Activated CD4-positive, alpha-beta T cell treated with anti-CD3 and anti-CD28 coated beads, Interleukin-2, Interleukin-6, amounts not matched to agents 100 ng/mL and 50 ng/mL, durations not matched to agents 16 hours and 8 hours (primary cell): Measurements from ENCODE around the gene HMCN2.
"Not testable (repeated sequence)": the region's sequence is repeated elsewhere in the genome, so short reads cannot be mapped to it uniquely, and the experiment has no call there.

Source experiments
- DNase-seq: peaks from one replicate; pipeline ENCODE4 v3.0.0-alpha.2; 2020

HMCN2 gene

DNA sequence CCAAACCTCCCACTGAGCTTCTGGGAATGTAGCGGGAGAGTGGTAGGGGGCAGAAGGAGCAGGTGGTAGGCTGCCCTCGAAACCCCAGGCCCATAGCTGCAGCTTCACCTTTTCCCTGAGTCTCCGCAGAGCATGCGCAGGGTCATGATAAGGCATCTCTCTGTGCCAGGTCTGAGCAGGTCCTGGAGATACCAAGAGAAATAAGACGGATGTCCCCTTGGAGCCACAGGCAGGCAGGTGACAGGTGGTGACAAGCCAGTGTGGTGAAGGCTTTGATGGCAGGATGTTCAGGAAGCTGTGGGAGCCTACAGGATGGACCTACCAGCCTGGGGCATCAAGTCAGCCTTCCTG is 68.1 kb downstream of the HMCN2 start:
- no peak for DNase-seq

DNA sequence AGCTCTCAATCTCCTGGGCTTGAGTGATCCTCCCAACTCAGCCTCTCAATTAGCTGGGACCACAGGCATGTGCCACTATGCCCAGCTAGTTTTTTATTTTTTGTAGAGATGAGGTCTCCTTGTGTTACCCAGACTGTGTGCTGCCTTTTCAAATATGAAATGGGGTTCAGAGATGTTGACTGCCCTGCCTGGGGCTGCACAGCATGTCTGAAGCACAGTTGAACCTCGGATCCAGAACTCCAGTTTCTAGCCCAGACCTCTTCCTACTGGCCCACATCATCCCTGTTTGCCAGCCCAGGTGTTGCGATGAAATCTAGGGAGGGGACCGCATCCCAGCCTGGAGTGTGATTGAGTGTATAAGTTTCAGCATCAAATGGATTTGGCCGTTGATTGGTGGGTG is 69.4 kb downstream of the HMCN2 start:
- DNase-seq = no peak

DNA sequence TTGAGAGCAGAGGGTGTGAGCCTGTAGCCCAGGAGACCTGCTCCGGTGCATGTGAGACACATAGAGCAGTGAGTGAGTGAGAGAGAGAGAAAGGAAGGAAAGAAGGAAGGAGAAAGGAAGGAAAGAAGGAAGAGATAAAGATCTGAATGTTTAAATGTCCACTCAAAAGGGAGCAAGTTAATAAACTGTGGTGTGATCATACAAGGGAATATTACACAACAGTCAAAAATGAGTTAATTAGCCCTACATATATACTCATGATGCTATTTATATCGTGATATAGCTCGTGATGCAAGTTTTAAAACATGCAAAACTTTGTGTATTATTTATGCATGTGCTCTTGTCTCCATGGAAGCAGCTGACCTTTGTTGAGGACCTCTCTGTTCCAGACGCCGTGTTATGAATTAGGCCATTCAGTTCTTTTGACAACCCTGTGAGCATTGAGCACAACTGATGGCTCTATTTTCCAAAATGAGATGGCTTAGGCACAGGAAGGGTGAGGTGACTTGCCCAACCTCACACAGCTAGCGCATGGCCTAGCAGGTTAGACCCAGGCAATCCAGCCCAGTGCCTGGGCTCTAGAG is 70.6 kb downstream of the HMCN2 start:
- DNase-seq = no peak

DNA sequence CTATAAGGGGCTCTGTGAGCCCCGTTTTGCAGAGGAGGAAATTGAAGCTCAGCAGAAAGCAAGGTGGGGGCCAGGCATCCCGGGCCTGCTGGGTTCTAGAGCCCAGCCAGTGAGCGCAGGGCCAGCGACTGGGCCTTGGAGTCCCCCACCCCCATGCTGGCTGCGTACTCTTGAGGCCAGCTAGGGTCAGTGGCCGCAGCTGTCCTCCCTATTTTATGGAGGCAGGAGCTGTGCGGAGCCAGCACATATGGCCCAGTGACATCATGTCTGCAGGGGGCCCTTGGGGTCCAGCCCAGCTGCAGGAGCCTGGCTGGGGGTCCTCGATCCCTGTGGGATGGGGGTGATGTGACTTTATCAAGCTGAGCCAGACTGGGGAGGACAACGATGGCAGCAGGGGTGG is 71.3 kb downstream of the HMCN2 start:
- no peak for DNase-seq

GRCh38 chr9:130337318-130337717 is 71.8 kb downstream of the HMCN2 start:
- DNase-seq = no peak

DNA sequence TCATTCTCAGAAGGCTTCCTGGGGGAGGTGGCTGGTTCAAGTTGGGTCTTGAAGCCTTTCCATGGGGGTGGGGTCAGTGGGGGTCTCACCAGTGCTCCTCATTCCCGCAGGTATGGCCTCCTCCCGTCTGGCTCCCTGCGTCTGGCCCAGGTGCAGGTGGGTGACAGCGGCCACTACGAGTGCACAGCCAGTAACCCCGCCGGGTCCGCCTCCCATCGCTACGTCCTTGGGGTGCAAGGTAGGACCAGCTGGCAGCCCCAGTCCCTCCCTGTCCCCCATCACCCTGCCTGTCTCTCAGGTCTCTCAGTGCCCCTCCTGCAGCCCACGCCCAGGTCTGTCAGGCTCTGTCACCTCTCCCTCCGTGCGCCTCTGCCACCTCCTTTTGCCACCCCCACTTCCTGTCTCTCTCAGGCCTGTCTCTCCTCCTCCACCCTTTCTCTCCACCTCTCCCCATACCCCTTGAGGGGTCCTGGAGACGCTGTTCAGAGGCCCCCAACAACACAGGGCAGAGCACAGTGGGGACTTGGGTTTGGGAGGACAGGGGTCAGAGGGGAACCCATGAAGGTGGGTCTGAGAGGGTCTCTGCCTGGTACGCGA is 72.3 kb downstream of the HMCN2 start:
- no peak for DNase-seq

GRCh38 chr9:130338891-130339290 is 73.3 kb downstream of the HMCN2 start:
- not testable (repeated sequence) for DNase-seq

- no peak for DNase-seq
Measured at GRCh38 chr9:130339306-130339705, 73.7 kb downstream of the HMCN2 start.

DNA sequence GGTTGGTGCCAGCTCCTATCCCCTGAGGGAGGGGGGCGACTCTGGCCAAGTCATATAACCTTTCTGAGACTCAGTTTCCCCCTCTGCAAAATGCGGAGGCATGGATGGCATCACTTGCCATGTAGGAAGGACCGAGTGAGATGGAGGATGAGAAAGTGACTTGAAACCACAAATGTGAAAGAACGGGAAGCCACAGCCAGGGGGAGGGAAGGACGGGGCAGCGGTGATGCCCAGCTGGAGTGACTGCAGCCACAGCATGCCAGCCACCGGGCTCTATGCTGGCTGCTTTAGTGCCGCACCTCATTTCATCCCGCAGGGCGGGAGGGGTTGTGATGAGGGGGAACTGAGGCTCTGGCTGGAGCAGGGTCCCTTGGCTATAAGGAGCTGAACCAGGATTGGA is 74.5 kb downstream of the HMCN2 start:
- DNase-seq = no peak

DNA sequence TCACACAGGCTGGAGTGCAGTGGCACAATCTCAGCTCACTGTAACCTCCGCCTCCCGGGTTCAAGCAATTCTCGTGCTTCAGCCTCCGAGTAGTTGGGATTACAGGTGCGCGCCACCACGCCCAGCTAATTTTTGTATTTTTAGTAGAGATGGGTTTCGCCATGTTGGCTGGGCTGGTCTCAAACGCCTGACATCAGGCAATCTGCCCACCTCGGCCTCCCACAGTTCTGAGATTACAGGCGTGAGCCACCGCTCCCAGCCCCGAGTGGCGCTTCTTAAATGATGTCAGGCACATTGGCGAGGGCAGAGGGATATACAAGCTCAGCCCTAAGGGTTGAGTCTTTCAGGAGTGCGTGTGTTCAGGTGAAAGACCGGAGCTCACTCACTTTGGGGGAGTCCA is 75.0 kb downstream of the HMCN2 start:
- not testable (repeated sequence) for DNase-seq

DNA sequence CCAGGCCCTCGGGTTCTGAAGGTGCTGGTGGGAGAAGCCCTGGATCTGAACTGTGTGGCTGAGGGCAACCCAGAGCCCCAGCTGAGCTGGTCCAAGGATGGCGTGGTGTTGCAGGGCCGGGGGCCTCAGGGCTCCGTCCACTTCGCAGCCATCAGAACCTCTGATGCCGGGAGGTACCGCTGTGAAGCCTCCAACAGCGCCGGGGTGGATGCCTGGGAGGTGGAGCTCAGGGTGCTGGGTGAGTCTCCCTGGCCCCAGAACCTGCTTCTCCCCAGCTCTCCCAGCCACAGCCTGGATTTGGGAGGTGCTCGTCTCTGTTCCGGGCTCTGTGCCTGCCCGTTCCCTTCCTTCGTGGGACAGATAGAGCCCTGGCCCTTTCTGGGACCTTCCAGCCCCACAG is 75.6 kb downstream of the HMCN2 start:
- no peak for DNase-seq

GRCh38 chr9:130341839-130342713 is 76.5 kb downstream of the HMCN2 start:
- DNase-seq = no peak

DNA sequence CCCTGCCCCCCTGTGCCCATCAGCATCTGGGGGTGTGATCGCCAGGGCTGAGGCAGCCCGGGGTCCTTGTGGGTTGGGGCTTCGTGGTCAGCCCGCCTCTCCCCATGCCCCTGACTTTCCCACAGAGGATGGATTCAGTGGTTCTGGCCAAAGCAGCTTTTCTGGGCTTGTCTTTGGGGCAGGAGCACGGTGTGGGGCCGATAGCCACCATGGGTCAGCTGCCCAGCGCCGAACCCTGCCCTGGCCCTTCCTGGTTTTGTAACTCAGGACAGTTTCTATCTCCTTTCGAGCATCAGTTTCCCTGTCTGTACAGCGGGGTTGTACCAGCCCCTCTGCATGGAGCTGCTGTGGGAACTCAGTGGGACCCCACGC is 77.1 kb downstream of the HMCN2 start:
- no peak for DNase-seq

GRCh38 chr9:130343445-130343918 is 77.9 kb downstream of the HMCN2 start:
- peak; percentile 38 for DNase-seq

DNA sequence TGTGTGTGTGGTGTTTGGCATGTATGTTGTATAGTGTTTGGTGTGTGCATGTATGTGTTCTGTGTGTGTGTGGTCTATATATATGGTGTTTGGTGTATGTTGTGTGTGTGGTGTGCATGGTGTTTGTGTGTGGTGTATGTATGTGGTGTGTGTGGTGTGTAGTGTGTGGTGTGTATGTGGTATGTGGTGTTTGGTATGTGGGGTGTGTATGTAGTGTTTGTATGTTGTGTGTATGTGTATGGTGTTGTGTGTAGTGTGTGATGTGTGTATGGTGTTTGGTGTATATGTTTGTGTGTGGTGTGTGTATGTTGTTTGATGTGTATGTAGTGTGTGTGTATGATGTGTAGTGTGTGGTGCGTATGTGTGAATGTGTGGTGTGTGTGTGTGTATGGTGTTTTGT is 78.8 kb downstream of the HMCN2 start:
- DNase-seq = no peak

- no peak for DNase-seq
Measured at GRCh38 chr9:130345009-130345896, 79.7 kb downstream of the HMCN2 start.

DNA sequence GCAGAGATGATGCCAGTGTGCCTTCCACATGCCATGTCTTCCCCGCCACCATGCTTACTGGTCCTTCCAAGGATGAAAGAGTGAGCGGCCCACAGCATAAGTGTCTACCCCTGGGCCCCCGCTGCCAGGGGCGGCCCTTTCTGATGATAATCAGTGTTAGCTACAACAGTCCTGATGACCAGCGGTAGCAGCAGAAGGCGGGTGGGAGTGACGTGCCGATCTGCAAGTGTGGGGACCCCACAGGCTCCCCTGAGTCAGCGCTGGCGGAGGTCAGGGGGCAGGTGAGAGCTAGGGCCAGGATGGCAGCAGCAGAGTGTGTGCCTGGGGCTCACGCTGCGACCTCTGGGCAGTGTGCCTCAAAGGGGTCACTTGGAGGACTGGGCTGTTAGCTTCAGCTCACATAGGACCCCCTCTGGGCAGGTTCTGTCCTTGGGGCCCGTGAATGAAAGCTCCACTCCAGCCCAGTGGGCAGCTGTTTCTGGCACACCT is 80.4 kb downstream of the HMCN2 start:
- DNase-seq = no peak

DNA sequence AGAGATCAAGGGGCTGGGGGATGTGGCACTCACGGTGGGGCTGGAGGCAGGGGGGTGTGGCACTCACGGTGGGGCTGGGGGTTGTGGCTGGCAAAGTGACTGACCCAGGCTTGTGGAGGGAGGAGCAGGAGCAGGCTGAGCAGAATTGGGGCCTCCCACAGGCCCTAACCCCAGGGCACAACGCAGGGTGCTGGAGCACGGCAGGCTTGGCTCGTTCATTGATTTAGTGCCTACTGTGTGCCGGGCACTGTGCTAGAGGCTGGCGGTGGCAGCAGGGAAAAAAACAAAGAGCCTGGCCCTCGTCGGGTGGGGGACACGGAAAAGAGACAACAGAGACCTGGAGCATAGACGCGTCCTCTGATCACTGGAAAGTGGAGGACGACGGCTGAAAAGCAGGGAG is 80.9 kb downstream of the HMCN2 start:
- no peak for DNase-seq

- no peak for DNase-seq
Measured at GRCh38 chr9:130347036-130347435, 81.5 kb downstream of the HMCN2 start.

- no peak for DNase-seq
Measured at GRCh38 chr9:130347931-130348330, 82.4 kb downstream of the HMCN2 start.

GRCh38 chr9:130348341-130348740 is 82.8 kb downstream of the HMCN2 start:
- no peak for DNase-seq

GRCh38 chr9:130348881-130349280 is 83.3 kb downstream of the HMCN2 start:
- DNase-seq = no peak

DNA sequence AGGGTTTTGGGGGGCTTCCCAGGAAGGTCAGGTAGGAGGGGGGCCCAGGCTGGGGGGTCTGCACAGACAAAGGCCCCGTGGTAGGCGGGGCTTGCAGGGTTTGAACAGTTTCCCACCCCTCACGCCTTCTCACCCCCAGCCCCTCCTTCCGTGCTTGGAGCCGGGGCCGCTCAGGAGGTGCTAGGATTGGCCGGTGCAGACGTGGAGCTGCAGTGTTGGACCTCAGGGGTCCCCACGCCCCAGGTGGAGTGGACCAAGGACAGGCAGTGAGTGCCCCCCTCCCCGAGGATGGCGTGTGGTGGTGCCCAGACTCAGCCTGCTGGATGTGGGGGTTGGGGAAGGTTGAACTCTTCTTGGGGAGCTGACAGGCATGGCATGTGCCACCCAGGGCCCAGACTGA is 83.8 kb downstream of the HMCN2 start:
- no peak for DNase-seq
